Stimulated activated CD8-positive, alpha-beta memory T cell treated with anti-CD3 and anti-CD28 coated beads, Interleukin-12 subunit alpha, Interleukin-12 subunit beta, amount 100 ng/mL, for 24 hours (primary cell): ENCODE results near the gene TIGIT.

Source experiments
- DNase-seq: peaks from one replicate; pipeline ENCODE4 v3.0.0-alpha.2; 2020; ENCODE audit errors: extremely low read depth

TIGIT gene

DNA sequence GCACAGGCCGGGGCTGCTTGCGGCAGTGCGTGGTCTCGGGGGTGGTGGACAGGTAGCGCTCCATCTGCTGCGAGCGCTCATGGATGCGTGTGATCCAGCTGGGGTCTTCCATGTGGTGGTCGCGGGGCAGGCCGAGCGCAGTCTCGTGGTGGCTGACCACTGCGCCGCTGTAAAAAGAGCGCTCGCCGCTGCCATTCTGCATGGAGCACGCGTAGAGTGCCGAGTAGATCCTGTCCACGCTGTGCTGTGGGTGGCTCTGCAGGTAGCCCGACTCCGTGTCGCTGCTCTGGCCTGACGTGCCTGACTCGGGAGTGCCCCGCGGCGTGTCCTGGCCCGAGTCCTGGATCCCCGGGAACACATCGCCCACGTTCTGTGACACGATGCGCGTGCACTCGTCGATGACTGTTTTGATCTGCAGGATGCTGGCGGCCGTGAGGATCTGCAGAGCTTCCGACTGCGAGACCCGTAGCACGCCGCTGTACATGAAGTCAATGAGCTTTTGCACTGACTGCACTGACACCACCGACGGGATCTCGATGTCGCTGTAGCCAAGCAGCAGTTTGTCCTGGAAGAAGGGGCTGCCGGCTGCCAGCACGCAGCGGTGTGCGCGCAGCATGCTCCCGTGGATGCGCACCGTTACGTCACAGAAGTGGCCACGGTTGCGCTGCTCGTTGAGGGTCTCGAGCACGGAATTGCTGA, 57.4 kb downstream of the TIGIT start:
- DNase-seq: no peak

GRCh38 chr3:114351822-114352145, 58.0 kb downstream of the TIGIT start:
- no peak for DNase-seq

DNA sequence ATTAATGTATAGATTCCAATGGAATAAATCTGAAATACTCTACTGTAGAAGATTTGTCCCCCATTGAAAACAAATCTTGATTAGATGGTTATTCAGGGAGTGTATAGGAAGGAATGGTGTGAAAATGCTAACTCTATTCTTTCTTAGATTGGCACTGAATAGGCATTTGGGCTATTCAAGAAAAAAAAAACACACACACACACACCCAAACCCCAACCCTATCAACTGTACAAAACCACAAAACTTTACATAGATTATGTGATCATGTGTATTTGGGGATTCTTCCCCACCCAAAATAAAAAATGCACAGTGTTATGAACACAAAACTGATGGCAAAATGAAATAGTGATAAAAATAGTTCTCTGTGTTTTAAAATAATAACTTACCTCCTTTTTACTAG, 61.8 kb downstream of the TIGIT start:
- no peak for DNase-seq

DNA sequence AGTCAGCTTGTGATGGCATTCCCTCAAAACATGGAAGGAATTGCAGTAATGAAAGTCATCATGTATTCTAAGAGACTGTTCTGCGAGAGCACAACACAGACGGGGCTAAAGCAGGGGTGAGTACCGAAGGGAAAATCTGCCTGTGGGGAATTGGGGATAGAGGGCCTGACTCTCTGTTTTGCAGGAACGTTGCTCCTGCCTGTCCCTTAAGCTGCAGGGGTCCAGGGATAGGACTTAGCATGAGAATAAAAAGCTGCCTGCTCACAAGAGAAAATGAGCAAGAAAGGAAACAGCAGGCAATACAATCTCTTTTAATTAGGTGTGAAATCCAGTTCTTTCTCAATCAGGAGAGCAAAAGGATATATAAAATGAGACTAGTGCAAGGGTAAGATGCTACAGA, 62.2 kb downstream of the TIGIT start:
- no peak for DNase-seq

GRCh38 chr3:114356525-114356924, 62.7 kb downstream of the TIGIT start:
- no peak for DNase-seq
